Activated CD4-positive, CD25-positive, alpha-beta regulatory T cell (primary cell): ENCODE results near the gene SESN3.

Source experiments
- DNase-seq, 4 experiments: peaks; one replicate each; lab custom pipeline; 2025; lab: John Stamatoyannopoulos, UW

The SESN3 gene

GRCh38 chr11:95121698-95122097 lies 109.3 kb downstream of the SESN3 start:
- no peak for DNase-seq

DNA sequence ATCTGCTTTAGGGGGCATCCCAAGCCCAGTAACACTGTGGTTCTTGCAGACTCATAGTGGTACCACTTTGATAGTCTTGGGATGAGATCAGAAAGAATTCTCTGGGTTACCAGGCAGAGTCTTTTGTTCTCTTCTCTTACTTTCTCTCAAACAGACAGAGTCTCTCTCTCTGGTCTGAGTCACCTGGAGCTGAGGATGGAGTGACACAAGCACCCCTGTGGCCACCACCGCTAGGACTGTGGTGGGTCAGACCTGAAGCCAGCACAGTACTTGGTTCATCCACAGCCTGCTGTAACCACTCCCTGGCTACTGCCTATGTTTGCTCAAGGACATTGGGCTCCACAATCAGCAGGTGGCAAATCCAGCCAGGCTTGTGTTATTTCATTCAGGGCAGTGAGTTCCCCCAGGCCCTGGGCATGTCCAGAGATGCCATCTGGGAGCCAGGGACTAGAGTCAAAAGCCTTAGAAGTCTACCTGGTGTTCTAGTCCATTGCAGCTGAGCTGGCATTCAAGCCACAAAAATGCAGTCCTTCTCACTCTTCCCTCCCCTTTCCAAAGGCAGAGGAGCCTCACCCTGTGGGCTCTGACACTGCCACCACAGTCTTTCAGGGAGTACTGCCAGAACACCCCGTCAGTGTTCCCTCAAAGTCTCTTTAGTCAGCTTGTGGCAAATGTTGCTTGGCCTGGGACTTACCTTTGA lies 111.5 kb downstream of the SESN3 start:
- DNase-seq: no peak

- DNase-seq: no peak
These were observed 115.4 kb downstream of the SESN3 start for GRCh38 chr11:95115597-95115996.
